ENCODE results near the gene MCCD1. TPM values are rescaled to one million over a fixed set of nuclear protein-coding genes. Genes with fewer than 3 reads are reported as not detected.
A peak's percentile ranks its signal among the peaks of the same experiment; 100 is the strongest.

MCCD1 gene
- total and polyA plus RNA-seq, 2 of the 13 experiments (the other 11 are each of a cell fraction or from before 2014, with no cell fraction given), result 0.15 TPM; not detected in 1

DNA sequence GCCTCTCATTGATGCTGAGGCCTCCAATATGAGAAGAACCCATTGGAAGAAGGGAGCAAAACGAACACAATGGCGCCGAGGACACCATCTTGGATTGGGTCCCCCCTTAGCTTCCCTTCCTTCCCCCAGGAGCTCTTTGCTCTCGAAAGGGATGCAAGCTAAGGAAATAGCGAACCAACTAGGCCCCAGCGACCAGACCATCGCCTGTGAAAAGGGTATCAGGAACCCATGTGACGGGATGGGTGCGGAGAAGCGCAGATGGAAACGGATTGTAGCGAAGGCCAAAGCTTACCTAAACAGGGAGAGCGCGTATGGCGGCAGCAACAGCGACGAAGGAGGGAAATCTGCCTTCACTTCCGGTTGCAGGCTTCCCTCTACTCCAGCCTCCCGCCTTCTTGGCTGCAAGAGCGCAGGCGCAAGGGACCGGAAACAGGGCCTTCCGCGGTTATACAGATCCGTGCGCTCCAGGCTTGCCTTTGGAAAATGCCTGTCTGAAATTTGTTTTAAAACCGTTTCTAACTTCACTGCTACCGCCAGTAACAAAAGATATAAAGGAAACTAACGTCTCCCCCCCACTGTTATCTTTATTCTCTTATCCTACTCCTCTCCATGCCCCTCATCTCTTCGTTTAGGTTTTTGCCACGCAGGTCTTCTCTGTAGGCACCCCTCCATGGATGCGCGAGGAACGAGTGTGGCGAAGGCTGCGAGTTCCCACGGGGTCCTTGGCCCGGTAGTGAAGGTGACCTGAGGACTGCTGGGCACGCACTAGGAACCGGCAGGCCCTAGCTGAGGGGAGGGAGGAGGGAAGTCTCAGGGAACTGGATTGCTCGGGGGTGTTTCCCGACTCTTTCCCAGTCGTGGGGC is 13.1 kb downstream of the MCCD1 start, which contains the start of gene DDX39B (continued):
- TF ChIP-seq, protein P1, sequence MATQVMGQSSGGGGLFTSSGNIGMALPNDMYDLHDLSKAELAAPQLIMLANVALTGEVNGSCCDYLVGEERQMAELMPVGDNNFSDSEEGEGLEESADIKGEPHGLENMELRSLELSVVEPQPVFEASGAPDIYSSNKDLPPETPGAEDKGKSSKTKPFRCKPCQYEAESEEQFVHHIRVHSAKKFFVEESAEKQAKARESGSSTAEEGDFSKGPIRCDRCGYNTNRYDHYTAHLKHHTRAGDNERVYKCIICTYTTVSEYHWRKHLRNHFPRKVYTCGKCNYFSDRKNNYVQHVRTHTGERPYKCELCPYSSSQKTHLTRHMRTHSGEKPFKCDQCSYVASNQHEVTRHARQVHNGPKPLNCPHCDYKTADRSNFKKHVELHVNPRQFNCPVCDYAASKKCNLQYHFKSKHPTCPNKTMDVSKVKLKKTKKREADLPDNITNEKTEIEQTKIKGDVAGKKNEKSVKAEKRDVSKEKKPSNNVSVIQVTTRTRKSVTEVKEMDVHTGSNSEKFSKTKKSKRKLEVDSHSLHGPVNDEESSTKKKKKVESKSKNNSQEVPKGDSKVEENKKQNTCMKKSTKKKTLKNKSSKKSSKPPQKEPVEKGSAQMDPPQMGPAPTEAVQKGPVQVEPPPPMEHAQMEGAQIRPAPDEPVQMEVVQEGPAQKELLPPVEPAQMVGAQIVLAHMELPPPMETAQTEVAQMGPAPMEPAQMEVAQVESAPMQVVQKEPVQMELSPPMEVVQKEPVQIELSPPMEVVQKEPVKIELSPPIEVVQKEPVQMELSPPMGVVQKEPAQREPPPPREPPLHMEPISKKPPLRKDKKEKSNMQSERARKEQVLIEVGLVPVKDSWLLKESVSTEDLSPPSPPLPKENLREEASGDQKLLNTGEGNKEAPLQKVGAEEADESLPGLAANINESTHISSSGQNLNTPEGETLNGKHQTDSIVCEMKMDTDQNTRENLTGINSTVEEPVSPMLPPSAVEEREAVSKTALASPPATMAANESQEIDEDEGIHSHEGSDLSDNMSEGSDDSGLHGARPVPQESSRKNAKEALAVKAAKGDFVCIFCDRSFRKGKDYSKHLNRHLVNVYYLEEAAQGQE (IDR thresholded peaks at IDR 0.05; ENCODE audit: borderline replicate concordance in 1 of 2, low read depth in 1 of 2, low read length in 2 of 2), result peak in 1 of 2 experiments; percentile 84; a peak in 1 of 4 replicates
- TF ChIP-seq FOSL1 (CRISPR knock-in tag; IDR thresholded peaks at IDR 0.05; ENCODE audit: borderline replicate concordance), result no peak
- TF ChIP-seq, protein P2, sequence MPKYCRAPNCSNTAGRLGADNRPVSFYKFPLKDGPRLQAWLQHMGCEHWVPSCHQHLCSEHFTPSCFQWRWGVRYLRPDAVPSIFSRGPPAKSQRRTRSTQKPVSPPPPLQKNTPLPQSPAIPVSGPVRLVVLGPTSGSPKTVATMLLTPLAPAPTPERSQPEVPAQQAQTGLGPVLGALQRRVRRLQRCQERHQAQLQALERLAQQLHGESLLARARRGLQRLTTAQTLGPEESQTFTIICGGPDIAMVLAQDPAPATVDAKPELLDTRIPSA (CRISPR knock-in tag; IDR thresholded peaks at IDR 0.05; ENCODE audit: borderline replicate concordance), result no peak; the same call in 1 of the 2 replicates
- peak; percentile 90 for TF ChIP-seq NKX3-1 (CRISPR knock-in tag; IDR thresholded peaks at IDR 0.05)
- TF ChIP-seq ZNF17 (CRISPR knock-in tag; IDR thresholded peaks at IDR 0.05), result no peak
- no peak for TF ChIP-seq NFE2L1 (CRISPR knock-in tag; IDR thresholded peaks at IDR 0.05; ENCODE audit: borderline replicate concordance)
- peak; percentile 52; the same call in 1 of the 2 replicates for TF ChIP-seq GLI4 (CRISPR knock-in tag; IDR thresholded peaks at IDR 0.05; ENCODE audit: borderline replicate concordance)
- TF ChIP-seq, protein P3, sequence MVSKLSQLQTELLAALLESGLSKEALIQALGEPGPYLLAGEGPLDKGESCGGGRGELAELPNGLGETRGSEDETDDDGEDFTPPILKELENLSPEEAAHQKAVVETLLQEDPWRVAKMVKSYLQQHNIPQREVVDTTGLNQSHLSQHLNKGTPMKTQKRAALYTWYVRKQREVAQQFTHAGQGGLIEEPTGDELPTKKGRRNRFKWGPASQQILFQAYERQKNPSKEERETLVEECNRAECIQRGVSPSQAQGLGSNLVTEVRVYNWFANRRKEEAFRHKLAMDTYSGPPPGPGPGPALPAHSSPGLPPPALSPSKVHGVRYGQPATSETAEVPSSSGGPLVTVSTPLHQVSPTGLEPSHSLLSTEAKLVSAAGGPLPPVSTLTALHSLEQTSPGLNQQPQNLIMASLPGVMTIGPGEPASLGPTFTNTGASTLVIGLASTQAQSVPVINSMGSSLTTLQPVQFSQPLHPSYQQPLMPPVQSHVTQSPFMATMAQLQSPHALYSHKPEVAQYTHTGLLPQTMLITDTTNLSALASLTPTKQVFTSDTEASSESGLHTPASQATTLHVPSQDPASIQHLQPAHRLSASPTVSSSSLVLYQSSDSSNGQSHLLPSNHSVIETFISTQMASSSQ (IDR thresholded peaks at IDR 0.05; ENCODE audit: low read depth), result 0 out of 2 replicates have a peak, but pooled peaks have one; percentile 36
- TF ChIP-seq, protein P3 (CRISPR knock-in tag; IDR thresholded peaks at IDR 0.05; ENCODE audit: borderline replicate concordance), result no peak; the same call in 1 of the 2 replicates
- TF ChIP-seq SETDB1 (CRISPR knock-in tag; IDR thresholded peaks at IDR 0.05; ENCODE audit: borderline replicate concordance), result no peak
- no peak for TF ChIP-seq FOXP1 (IDR thresholded peaks at IDR 0.05)
- TF ChIP-seq FOXP1 (CRISPR knock-in tag; IDR thresholded peaks at IDR 0.05), result no peak
- peak; percentile 97; the same call in 1 of the 2 replicates for TF ChIP-seq ZNF430 (CRISPR knock-in tag; IDR thresholded peaks at IDR 0.05)
- peak; percentile 69; the same call in 1 of the 2 replicates for TF ChIP-seq RELA (CRISPR knock-in tag; IDR thresholded peaks at IDR 0.05)
- TF ChIP-seq, protein P4, sequence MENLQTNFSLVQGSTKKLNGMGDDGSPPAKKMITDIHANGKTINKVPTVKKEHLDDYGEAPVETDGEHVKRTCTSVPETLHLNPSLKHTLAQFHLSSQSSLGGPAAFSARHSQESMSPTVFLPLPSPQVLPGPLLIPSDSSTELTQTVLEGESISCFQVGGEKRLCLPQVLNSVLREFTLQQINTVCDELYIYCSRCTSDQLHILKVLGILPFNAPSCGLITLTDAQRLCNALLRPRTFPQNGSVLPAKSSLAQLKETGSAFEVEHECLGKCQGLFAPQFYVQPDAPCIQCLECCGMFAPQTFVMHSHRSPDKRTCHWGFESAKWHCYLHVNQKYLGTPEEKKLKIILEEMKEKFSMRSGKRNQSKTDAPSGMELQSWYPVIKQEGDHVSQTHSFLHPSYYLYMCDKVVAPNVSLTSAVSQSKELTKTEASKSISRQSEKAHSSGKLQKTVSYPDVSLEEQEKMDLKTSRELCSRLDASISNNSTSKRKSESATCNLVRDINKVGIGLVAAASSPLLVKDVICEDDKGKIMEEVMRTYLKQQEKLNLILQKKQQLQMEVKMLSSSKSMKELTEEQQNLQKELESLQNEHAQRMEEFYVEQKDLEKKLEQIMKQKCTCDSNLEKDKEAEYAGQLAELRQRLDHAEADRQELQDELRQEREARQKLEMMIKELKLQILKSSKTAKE (CRISPR knock-in tag; IDR thresholded peaks at IDR 0.05; ENCODE audit: borderline replicate concordance), result 0 out of 2 replicates have a peak, but pooled peaks have one; percentile 27
- TF ChIP-seq, protein P5, sequence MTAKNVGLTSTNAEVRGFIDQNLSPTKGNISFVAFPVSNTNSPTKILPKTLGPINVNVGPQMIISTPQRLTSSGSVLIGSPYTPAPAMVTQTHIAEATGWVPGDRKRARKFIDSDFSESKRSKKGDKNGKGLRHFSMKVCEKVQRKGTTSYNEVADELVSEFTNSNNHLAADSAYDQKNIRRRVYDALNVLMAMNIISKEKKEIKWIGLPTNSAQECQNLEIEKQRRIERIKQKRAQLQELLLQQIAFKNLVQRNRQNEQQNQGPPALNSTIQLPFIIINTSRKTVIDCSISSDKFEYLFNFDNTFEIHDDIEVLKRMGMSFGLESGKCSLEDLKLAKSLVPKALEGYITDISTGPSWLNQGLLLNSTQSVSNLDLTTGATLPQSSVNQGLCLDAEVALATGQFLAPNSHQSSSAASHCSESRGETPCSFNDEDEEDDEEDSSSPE (CRISPR knock-in tag; IDR thresholded peaks at IDR 0.05), result peak; percentile 98

Data from HepG2 (cell line).